Esophagus muscularis mucosa (tissue), 4 donors: Measurements from ENCODE around the gene TIMM8B. TPM values are rescaled to one million over a fixed set of nuclear protein-coding genes. Genes with fewer than 3 reads are reported as not detected.

Experiments used
- DNase-seq: peaks from one replicate; pipeline ENCODE4 v3.0.0-alpha.2; 2017; ENCODE audit errors: extremely low spot score
- H3K27ac ChIP-seq, 4 donors: fragments of 200-600 bp; sonication (generic); replicated peaks in 1 of 4; 1 replicate in 3 of 4; 2 replicates in 1 of 4; pipeline ENCODE4 v1.5.1; 2016 to 2019; ENCODE audit warnings: mild to moderate bottlenecking in 1 of 4
- H3K27me3 ChIP-seq, 4 donors: fragments of 200-600 bp; sonication (generic); one replicate each; pipeline versions ENCODE4 v1.5.1 to v1.6.0; 2016 to 2019
- H3K36me3 ChIP-seq, 4 donors: fragments of 200-600 bp; sonication (generic); one replicate each; pipeline ENCODE4 v1.5.1; 2016 to 2019
- H3K4me1 ChIP-seq, 4 donors: fragments of 200-600 bp; sonication (generic); one replicate each; pipeline ENCODE4 v1.5.1; 2016 to 2019
- H3K4me3 ChIP-seq, 4 donors: fragments of 200-600 bp; sonication (generic); 1 replicate in 2 of 4; 2 replicates in 2 of 4; pipeline ENCODE4 v1.5.1; 2016 to 2019; ENCODE audit warnings: mild to moderate bottlenecking in 4 of 4, moderate library complexity in 1 of 4
- H3K9me3 ChIP-seq, 4 donors: fragments of 200-600 bp; sonication (generic); 1 replicate in 3 of 4; 2 replicates in 1 of 4; pipeline ENCODE4 v1.5.1; 2016 to 2019
- CTCF ChIP-seq, 3 experiments: fragments of 200-600 bp in 2 of 3; fragments of 450-650 bp in 1 of 3; sonication (generic) in 2 of 3; IDR thresholded peaks; one replicate each; pipeline ENCODE4 v1.5.1; 2017 to 2019; ENCODE audit warnings: antibody characterized with exemption in 3 of 3, mild to moderate bottlenecking in 2 of 3, moderate library complexity in 1 of 3
- EP300 ChIP-seq: sonication (generic); formaldehyde crosslinking; IDR thresholded peaks from one replicate; pipeline ENCODE4 v1.6.1; 2017; ENCODE audit warnings: antibody characterized with exemption
- POLR2A ChIP-seq: fragments of 450-650 bp; IDR thresholded peaks from one replicate; pipeline ENCODE4 v1.6.1; 2017; ENCODE audit warnings: antibody characterized with exemption, moderate library complexity, mild to moderate bottlenecking, low read depth
- POLR2AphosphoS5 ChIP-seq, 2 donors: sonication (generic); formaldehyde crosslinking; IDR thresholded peaks; one replicate each; pipeline ENCODE4 v1.6.1; 2017; ENCODE audit warnings: antibody characterized with exemption in 2 of 2
- WGBS: methylation state at CpG from one replicate; pipeline ENCODE4 v1.1.5; 2018; 5-methylcytosine and 5-hydroxymethylcytosine counted together
- intact Hi-C: fragments of 100-400 bp; cut with DNase I; formaldehyde crosslinking; loops from one replicate; pipeline ENCODE4 v1.15.1; 2023
- total RNA-seq, 4 donors: library from RNA; depleted of rRNA; stranded (reverse); fragments of >200 nt; gene quantifications; one replicate each; pipeline versions ENCODE4 v1.1.0 to v1.2.1, GENCODE V29; 2016

The TIMM8B gene
- 10 to 100 TPM; 27.8 to 57.7 (median 30.9) TPM for total RNA-seq

GRCh38 chr11:112086422-112087191 is at the start of gene TIMM8B, which contains the start of gene SDHD:
TIMM8B (minus strand) TSS chr11:112086756; CDS start chr11:112086723, 33 bp downstream.
SDHD (plus strand) TSS chr11:112086873; CDS start chr11:112086908, 35 bp downstream.
- Histone ChIP-seq H3K4me3 (peak within 1 kb of the TSS; percentile 66 to 95 (median 76)), H3K27me3 (no peaks in the 10 kb centered on the region), H3K9me3 (no peaks in the 10 kb centered on the region), H3K27ac (peak within 1 kb of the TSS; percentile 79 to 84 (median 83)), H3K36me3 (peaks cover 48 to 77% (median 70%) of the 10 kb centered on the region in 4 donors), H3K4me1 (peaks cover 41 to 47% (median 43%) of the 10 kb centered on the region in 4 donors)
- TF ChIP-seq CTCF (IDR thresholded peaks at IDR 0.05), result peak; percentile 12 to 37 (median 31)
- no peak for TF ChIP-seq EP300
- TF ChIP-seq POLR2AphosphoS5 (IDR thresholded peaks at IDR 0.05), result peak; percentile 90 to 97
- TF ChIP-seq POLR2A, result peak; percentile 56
- under 1% methylated on average over 41 of the region's 45 CpGs for WGBS
- intact Hi-C loops, result loop anchor here (10.0 kb wide), 2 partner anchors 212 to 1228 kb away; partner anchors contain the start of genes ALG9, CFAP68, FDXACB1 and TTC12
- DNase-seq, result peak; percentile 98

- DNase-seq, result no peak
- WGBS, result 91% methylated on average over 4 of the region's 4 CpGs
- intact Hi-C loops, result no loop called here
- Histone ChIP-seq H3K4me3 (no peak overlapping the region), H3K36me3 (no peaks in the 10 kb centered on the region), H3K27me3 (no peaks in the 10 kb centered on the region), H3K27ac (no peak overlapping the region), H3K4me1 (no peaks in the 10 kb centered on the region), H3K9me3 (no peaks in the 10 kb centered on the region)
- TF ChIP-seq POLR2AphosphoS5 (IDR thresholded peaks at IDR 0.05), result no peak
- TF ChIP-seq CTCF (IDR thresholded peaks at IDR 0.05), result no peak
- no peak for TF ChIP-seq POLR2A
- TF ChIP-seq EP300, result no peak
These were observed 47.9 kb upstream of the TIMM8B start for GRCh38 chr11:112134473-112134872.

GRCh38 chr11:112132737-112133136 is 46.2 kb upstream of the TIMM8B start:
- Histone ChIP-seq H3K9me3 (no peaks in the 10 kb centered on the region), H3K4me1 (peaks cover 0 to 12% (median 11%) of the 10 kb centered on the region in 4 donors), H3K27me3 (no peaks in the 10 kb centered on the region), H3K27ac (no peak overlapping the region), H3K4me3 (no peak overlapping the region), H3K36me3 (no peaks in the 10 kb centered on the region)
- intact Hi-C loops, result no loop called here
- TF ChIP-seq POLR2A (no peak), EP300 (no peak), CTCF (IDR thresholded peaks at IDR 0.05) (no peak), POLR2AphosphoS5 (IDR thresholded peaks at IDR 0.05) (no peak)
- no peak for DNase-seq
- WGBS, result 89% methylated on average over 2 of the region's 2 CpGs

- no peaks in the 10 kb centered on the region for H3K36me3 ChIP-seq
- no peaks in the 10 kb centered on the region for H3K27me3 ChIP-seq
- peaks cover 0 to 12% (median 11%) of the 10 kb centered on the region in 4 donors for H3K4me1 ChIP-seq
- H3K27ac ChIP-seq, result no peak overlapping the region
- H3K4me3 ChIP-seq, result no peak overlapping the region
- no peaks in the 10 kb centered on the region for H3K9me3 ChIP-seq
- WGBS, result 79% methylated on average over 5 of the region's 5 CpGs
- DNase-seq, result no peak
- TF ChIP-seq EP300 (no peak), POLR2A (no peak), POLR2AphosphoS5 (IDR thresholded peaks at IDR 0.05) (no peak), CTCF (IDR thresholded peaks at IDR 0.05) (no peak)
- intact Hi-C loops, result loop anchor here (5.0 kb wide), 1 partner anchor 38 kb away; the partner anchor contains the start of gene TEX12
These were observed 43.1 kb upstream of the TIMM8B start for GRCh38 chr11:112129656-112130055.
